Non-pigmented ciliary epithelial cell (primary cell): ENCODE measurements around the gene TTC21B.
"Not testable (repeated sequence)": the region's sequence is repeated elsewhere in the genome, so short reads cannot be mapped to it uniquely, and the experiment has no call there.

Experiments used
- DNase-seq: peaks from one replicate; pipeline ENCODE4 v3.0.0-alpha.2; 2010; ENCODE audit warnings: low read depth

The TTC21B gene

DNA sequence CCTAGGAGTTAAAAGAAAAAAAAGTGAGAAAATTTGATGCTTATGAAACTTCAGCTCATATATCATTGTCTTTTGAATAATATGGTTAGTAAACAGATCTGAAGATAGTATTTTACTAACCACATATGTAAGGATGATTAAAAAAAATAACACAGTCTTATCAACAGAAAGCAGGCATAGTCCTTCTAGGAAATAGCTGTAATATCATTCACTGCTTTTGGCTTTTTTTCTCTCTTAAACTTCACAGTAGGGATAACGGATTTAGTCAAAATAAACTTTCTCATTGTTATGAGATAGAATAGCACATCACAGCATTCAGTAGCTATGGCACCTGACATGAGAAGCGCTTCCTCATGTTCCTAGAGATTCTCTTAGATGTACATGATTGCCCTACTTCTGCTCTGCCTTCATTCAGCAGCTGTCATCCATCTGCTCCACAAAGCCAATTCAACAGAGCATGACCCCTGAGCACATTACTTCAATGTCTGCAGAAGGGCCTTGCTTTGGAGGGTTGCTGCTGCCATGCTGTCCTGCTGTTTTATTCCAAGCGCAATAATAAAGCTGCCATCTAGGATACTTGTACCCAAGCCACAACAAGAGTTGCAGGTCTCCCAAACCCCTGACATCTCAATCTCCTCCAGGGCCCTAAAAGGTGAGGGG is 67.0 kb downstream of the TTC21B start:
- DNase-seq = no peak

DNA sequence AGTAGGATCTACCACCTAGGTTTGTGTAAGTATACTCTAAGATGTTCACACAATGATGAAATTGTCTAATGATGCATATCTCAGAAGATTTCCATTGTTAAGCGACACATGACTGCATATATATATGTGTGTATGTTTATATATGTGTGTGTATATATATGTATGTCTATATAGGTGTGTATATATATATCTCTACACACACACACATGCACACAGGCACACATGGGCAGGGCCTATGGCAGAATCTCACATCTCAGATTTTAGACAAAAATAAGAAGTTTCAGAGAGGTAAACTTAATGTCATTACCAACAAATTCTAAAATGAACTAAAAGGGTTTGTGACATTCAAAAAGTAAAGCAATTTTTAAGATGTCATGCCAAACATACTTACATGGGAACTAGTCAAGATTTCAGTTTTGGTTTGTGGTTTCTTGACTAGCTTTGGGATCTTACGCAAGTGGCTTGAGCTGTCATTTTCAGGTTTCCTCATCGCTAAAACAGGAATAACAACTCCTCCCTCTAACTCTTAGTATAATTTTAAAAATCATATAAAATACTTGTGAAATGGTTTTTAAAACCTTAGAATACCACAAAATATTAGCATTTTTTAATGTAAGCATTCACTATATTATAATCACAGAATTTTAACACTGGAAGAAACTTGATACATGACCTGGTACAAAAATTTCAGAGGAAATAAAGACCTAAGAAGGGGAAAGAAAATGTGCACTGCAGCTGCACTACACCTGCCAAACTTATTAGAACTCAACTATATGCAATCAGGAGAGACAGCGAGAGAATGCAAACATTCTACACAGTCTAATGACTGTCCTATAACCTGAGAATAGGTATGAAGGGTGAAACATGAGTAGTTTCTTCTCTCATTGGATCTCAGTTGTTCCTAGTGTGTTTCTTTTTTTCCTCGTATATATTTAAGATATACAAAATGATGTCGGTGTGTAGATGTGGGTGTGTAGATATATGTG is 75.7 kb downstream of the TTC21B start:
- peak; percentile 31 for DNase-seq

DNA sequence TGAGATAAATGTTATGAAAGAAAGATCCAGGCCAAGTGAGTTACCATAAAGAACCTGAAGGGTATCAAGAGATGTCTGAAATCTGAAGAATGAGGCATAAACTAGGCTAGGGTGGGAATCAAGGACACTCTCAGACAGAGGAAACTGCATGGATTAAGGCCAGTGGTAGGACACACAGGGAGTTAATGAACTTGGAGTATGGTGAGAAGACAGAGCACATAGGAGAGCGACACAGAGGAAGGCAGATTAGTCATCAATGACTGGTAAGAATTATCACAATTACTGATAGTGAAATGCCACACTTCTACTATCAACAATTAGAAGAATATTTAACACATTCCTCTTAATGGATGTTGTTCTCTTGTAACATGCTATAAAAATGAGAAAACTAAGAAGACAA is 76.9 kb downstream of the TTC21B start:
- DNase-seq = no peak

DNA sequence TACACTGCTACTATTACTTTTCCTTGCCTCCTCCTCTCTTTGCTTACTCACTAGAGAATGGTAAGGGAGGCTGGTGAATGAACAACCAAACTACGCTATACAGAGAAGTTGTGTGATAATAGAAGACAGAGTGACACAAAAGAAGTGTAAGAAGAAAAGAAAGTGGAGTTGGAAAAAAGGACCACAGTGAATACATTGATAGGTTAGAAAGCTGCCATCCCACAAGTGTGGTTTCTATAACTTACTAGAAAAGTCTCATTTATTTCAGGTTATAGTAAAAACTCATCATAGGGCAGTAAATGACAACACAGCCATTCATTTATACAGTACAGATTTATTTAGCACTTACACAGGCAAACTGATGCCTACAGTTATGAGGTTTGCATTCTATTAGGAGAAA is 77.3 kb downstream of the TTC21B start:
- no peak for DNase-seq

DNA sequence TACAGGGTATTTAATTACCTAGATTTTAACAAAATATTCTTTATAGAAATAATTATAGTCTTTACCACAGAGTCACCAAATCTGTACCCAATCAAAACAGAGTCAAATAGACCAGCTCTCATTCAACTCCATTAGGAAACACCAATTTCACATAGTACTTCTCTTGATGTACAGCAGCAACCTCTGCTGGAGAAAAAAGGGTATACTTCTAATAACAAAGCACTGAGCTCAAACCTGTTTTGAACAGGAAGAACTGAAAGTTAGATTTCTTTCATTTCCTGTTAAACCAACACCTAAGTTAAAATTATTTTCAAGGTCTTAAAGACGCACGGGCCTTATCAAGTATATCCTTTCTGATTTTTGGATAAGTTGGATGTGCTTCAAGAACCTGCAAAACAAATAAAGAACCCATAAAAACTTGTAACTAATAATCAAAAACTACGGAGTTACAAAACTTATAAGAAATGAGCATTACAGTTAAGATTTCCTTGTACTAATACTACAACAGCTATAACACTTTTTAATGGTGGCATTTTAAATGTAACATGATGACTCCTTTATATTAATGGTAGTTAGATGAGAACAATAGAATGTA is 79.0 kb downstream of the TTC21B start:
- DNase-seq = peak; percentile 38

DNA sequence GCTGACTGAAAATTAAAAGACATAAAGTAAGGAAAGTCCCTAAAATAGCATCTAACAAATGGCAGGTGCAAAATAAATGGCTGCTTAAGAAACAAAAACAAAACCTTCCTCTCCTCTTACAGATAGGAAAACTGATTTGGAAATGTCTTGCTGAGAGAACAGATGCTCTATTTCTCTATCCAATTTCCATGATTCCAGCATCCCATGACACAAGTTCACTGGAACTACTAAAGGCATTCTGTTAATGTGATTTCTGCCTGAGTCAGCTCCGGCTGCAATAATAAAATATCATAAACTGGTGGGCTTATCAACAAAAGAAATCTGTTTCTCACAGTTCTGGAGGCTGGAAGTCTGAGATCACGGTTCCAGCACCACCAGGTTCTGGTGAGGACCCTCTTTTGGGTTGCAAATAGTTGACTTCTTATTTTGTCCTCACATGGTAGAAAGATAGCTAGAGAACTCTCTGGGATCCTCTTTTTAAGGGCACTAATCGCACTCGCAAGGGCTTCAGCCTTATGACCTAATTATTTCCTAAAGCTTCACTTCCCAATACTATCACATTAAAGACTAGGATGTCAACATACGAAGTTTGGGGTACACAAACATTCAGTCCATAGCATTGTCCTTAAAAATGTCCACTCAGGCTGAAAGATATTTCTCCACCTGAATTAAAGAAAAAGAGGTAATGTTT is 81.3 kb downstream of the TTC21B start:
- DNase-seq = no peak

DNA sequence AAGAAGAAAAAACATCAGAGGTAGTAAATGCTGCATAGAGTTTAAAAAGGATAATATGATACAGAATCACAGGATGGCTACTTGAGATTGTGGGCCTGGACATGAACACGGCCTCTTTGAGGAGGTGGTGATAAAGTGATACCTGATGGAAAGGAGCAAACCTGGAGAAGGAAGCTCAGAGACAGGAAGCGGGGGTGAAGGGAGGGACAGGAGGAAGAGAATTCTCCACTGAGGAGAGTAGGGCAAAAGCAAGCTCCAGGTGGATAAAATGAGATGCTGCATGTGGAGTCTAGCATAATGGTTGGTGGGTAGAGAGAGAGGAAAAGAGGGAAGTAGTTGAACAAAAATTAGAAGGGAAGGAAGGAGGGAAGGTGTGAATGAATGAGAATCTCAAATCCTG is 82.6 kb downstream of the TTC21B start:
- DNase-seq = no peak

DNA sequence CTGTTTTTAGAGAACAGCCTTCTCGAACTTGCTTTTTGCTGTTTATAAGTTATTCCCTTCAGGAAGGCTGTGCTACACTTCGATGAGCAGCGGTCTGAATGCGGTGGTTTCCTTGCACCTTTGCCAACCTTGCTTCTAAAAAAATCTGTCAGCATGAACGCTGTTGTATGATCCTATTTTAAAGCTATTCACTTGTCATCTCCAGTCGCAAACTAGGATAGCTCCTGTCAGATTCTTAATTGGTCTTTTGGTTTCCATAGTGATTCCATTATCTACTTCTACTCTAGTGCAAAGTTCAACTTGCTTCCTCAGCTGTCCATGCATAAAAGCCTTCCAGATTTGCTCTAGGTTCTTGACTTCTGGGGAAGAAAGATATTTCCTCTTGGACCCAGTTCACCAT is 83.2 kb downstream of the TTC21B start:
- DNase-seq = no peak

DNA sequence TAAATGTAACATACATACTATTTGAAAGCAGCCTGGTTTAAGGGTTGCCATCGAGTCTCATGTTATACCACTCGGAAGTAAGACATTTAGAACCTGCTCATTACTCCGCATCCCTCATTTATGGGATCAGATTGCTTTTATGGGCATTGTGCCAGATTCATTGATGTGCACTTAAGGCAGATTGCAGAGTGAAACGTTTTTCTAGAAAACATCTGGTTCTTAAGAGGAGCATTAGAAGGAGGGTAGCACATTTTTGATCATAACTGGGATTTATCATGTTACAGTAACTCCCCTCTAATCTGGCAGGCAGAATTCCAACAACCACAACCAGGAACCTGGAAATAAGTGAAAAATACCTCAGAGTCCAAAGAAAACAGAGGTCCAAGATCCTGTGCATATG is 85.4 kb downstream of the TTC21B start:
- no peak for DNase-seq

DNA sequence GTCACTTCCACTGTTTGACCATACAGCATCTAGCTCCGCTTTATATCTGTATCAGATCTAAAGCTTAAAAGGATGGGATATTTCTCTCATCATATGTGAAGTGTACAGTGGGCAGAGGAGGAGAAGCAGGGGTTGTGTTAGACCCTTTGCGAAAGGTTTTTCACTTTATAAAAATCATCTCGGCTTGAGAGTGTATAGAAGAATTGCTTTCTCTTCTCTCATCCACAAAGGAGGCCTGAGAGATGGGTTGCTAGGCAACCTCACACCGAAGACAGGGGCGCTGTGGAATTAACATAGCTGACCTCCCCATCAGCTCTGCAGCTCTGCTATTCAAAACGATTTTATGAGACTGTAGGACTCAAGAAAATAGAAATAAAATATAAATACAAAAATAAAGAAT is 89.3 kb downstream of the TTC21B start:
- DNase-seq = no peak

DNA sequence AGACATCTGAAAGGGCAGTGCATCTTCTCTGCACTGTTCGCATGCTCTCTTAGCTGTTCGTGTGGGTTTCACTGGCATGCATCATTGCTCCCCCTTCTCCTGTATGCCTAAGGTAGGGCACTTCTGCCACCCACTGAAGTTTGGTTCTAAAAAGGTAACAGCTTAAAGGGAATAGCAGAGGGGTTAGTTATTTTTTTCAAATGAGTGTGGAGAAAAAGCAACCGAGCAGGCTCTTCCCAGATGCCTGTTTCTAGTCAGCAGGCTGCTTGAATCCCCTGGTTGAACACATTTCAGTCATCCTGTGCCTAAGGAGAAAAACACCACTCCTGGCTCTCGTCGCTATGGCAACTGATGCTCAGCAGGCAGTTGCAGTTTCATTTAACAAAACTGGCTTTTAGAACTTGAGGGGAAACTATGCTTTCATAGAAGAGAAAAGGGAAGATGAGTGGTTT is 89.7 kb downstream of the TTC21B start:
- DNase-seq = no peak

DNA sequence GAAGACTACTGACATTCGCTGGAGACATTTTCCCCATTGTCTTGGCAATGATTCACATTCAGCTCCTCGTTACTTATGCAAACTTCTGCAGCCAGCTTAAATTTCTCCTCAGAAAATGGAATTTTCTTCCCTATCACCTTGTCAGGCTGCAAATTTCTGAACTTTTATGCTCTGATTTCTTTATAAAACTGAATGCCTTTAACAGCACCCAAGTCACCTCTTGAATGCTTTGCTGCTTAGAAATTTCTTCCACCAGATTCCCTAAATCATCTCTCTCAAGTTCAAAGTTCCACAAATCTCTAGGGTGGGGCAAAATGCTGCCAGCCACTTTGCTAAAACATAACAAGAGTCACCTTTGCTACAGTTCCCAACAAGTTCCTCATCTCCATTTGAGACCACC is 92.5 kb downstream of the TTC21B start:
- DNase-seq = not testable (repeated sequence)

DNA sequence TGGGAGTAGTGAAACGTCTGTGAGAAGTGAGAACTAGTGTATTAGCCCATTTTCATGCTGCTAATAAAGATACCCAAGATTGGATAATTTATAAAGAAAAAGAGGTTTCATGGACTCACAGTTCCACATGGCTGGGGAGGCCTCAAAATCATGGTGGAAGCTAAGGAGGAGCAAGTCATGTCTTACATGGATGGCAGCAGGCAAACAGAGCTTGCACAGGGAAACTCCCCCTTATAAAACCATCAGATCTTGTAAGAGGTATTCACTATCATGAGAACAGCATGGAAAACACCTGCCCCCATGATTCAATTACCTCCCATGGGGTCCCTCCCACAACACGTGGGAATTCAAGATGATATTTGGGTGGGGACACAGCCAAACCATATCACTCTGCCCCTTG is 93.9 kb downstream of the TTC21B start:
- not testable (repeated sequence) for DNase-seq

DNA sequence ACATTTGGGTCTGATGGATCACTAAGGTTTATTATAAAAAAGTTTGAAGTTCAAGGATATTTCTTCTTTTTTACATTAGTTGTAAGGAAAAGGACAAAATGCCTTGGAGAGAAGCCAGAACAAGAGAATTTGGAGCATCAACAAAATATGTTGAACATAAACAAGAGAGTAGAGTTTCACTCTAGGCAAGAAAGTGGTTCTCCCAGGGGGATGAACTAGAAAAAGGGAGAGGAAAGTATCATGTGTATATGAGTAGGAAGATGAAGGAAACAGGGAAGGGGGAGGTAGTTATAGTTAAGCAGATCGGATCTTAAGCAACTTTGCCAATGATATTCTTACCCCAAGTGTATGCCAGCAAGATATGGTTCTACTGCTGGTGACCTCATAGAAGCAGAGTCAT is 95.7 kb downstream of the TTC21B start:
- no peak for DNase-seq

DNA sequence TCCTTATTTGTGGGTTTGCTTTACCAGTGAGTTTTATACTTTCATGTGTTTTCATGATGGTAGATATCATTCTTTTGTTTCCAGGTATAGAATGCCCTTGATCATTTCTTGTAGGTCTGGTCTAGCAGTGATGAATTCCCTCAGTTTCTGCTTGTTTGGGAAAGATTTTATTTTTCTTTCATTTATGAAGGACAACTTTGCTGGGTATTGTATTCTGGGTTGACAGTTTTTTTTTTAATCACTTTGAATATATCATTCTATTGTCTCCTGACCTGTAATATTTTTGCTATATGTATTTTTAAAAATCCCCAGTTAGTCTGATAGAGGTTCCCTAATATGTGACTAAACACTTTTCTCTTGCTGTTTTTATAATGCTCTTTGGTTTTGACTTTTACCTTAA is 101.2 kb downstream of the TTC21B start:
- DNase-seq = no peak

DNA sequence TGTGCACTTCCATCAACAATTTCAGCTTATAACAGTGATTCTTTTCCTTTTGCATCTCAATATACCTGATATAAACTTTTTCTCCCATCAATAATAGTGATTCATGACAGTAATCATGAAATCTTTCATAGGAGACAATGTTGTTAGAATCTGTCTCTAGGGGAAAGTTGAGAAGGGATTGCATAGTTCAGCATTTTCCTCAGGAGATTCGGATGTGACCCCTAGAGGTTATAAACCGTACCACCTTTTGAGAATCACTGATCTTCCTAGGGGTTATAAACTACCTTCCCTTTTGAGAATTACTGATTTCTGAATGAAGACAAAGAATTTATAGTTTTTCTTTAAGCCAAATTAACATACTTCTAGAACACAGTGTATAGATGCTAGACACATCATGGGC is 106.6 kb downstream of the TTC21B start:
- DNase-seq = no peak

DNA sequence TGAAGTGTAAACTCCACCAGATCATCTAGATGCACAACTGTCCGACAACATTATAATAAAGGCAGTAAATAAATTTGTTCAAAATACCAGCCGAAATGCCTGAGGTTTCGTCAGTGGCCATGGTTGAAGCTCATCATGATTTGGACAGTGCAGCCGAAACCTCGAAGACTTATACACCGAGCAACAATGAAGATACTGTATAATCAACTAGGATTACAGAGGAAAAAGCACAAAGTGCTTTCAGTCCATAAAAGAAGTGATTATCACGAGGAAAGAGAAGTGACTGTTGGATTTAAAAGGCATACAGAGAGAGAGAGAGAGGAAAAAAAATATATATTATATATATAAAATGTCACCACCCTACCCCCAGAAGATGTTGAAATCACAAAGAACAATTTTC is 107.5 kb downstream of the TTC21B start:
- no peak for DNase-seq

DNA sequence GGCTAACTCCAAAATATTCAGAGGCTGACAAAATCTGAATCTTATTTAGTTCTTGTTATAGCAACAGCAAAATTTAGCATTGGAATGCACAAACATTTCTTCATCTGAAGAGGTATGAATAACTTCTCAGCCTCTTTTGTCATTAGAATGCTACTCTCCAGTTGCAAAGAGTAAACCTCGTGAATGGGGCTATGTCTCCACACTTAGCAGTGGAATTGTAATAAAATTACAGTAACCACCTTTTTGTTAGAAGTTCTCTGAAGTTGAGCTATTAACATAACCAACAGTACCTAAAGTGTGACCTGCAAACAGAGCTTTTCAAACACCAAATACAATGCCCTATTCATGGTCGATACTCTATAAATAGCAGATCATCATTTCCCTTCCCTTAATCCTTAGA is 109.4 kb downstream of the TTC21B start:
- DNase-seq = no peak

DNA sequence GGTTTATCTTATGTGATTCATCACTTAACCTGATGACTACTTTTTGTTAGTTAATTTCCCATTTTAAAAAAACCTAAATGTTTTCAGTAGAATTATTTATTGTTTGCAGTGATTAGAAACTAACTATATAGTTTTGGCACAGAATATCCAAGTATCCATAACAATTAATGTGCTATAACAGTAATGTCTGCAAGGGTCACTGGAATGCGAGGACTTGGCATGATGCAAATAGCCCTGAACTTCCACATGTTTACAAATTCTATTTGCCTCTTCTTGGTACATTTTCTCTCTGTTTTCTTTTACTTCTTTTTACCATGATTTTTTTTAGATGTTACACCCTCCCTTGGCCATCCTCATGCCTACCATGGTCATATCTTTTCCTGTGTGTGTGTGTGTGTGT is 110.2 kb downstream of the TTC21B start:
- DNase-seq = no peak

DNA sequence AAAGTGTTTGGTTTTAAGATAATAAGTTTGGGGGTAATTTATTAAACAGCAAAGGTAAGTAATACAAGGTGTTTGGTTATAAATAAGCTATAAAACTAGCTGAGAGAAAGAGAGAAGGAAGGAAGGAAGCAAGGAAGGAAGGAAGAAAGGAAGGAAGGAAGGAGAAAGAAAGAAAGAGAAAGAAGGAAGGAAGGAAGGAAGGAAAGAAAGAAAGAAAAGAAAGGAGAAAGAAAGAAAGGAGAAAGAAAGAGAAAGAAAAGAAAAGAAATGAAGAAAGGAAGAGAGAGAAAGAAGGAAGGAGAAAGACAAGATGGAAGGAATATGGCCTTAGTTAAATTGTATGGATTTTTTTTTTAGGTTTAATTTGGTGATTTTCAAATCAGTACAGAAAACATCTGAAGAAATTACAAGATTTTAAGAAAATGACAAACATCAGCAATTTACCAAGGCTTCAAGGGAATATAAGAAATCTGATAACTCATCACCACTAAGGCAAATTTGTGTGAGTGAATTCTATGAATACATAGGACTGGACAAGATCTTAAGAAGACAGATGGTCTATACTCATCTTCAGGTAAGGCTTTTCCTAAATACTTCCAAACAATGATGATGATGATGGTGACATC is 113.1 kb downstream of the TTC21B start:
- DNase-seq = no peak

DNA sequence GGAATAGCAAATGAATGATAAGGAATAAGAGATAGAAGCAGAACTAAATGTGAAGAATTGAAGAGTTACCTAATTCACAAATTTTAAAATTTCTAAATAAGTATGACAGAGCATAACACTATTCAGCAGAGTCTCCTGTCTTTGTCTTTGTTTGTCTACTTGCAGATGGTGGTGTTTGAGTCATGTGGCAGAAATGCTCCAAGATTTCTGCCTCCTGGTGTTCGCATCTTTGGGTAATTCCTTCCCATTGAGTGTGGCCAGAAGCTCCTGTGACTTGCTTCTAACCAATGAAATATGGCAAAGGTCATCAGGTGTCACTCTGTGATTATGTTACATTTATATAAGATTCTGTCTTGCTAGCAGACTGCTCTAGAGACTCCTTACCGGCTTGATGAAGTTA is 114.0 kb downstream of the TTC21B start:
- DNase-seq = peak; percentile 41

DNA sequence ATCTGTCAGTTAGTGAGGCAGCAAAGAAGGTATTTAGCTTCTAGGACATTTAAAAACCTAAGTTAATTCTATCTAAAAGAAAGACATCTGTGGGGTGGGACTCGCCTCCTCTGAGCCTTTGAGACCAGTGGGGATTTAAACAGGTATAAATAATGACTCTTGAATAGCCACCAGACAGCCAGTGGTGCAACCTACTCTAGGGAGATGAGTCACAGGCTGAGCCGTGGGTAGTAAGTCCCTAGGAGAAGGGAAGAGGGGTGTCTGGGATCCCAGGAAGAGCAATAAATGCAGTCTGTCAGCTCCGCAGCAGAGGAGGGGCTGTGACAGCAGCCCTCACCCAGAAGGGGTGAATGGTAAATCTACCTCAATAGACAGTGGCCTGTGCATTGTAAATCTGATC is 116.5 kb downstream of the TTC21B start:
- peak; percentile 26 for DNase-seq
